K562 (cell line): Measurements from ENCODE around the gene HS3ST3A1. TPM values are rescaled to one million over a fixed set of nuclear protein-coding genes. Genes with fewer than 3 reads are reported as not detected.

Source experiments
- GTF3C2 ChIP-seq: IDR thresholded peaks from 3 replicates; pipeline ENCODE4 v1.6.1; 2011; ENCODE audit warnings: borderline replicate concordance, mild to moderate bottlenecking, moderate library complexity; ENCODE audit not compliant: insufficient read length; ENCODE audit errors: extremely low read depth
- HMGN3 ChIP-seq: IDR thresholded peaks from 2 replicates; pipeline ENCODE4 v1.6.1; 2011; ENCODE audit warnings: borderline replicate concordance, low read depth, mild to moderate bottlenecking, mixed read lengths, low read length; ENCODE audit not compliant: insufficient read length; ENCODE audit errors: extremely low read depth
- VEZF1 ChIP-seq: fragments of 200-800 bp; sonication (Bioruptor generic); IDR thresholded peaks from 2 replicates; pipeline ENCODE4 v1.6.1; 2017; ENCODE audit warnings: missing genetic modification characterization, missing compliant biosample characterization
- ZNF76 ChIP-seq: fragments of 250-450 bp; sonication (Bioruptor Pico); IDR thresholded peaks from 2 replicates; pipeline ENCODE4 v1.4.0; 2020; ENCODE audit warnings: mild to moderate bottlenecking, moderate library complexity, borderline replicate concordance
- polyA plus RNA-seq, 8 experiments: library from polyadenylated mRNA; depleted of rRNA in 4 of 8; stranded (reverse) in 5 of 8; unstranded in 3 of 8; fragments of >200 nt; fragmentation: Nextera tagmentation in 2 of 8; fragmentation: Illumina TruSeq in 1 of 8; extraction: Ambion mirVana in 2 of 8; extraction: Trizol in 1 of 8; gene quantifications; 2 replicates each; pipeline versions ENCODE4 v1.2.1 to v1.2.3, GENCODE V29; 2011 to 2014; ENCODE audit warnings: inconsistent platforms in 1 of 8, missing spikeins in 1 of 8
- total RNA-seq, 7 experiments: library from RNA; depleted of rRNA in 6 of 7; stranded (reverse); fragments of >200 nt in 6 of 7; fragmentation: Illumina TruSeq in 2 of 7; extraction: Trizol in 2 of 7; gene quantifications; 2 replicates each; pipeline versions ENCODE4 v1.2.1 to v1.2.3, GENCODE V29; 2011 to 2021; ENCODE audit warnings: low replicate concordance in 1 of 7
- TF ChIP-seq, protein P1 (sequence below): IDR thresholded peaks from 2 replicates; pipeline ENCODE4 v1.6.1; 2011; ENCODE audit warnings: borderline replicate concordance, low read depth, mild to moderate bottlenecking, moderate library complexity, low read length; ENCODE audit not compliant: insufficient read depth, poor library complexity, severe bottlenecking
- TF ChIP-seq, protein P2 (sequence below): IDR thresholded peaks from 2 replicates; pipeline ENCODE4 v1.6.1; 2016; ENCODE audit warnings: missing genetic modification characterization, missing compliant biosample characterization

HS3ST3A1 gene
- total and polyA plus RNA-seq, 9 of the 15 experiments (the other 6 are each of a cell fraction or from before 2014, with no cell fraction given): 0.25 to 14.8 (median 2.3) TPM

DNA sequence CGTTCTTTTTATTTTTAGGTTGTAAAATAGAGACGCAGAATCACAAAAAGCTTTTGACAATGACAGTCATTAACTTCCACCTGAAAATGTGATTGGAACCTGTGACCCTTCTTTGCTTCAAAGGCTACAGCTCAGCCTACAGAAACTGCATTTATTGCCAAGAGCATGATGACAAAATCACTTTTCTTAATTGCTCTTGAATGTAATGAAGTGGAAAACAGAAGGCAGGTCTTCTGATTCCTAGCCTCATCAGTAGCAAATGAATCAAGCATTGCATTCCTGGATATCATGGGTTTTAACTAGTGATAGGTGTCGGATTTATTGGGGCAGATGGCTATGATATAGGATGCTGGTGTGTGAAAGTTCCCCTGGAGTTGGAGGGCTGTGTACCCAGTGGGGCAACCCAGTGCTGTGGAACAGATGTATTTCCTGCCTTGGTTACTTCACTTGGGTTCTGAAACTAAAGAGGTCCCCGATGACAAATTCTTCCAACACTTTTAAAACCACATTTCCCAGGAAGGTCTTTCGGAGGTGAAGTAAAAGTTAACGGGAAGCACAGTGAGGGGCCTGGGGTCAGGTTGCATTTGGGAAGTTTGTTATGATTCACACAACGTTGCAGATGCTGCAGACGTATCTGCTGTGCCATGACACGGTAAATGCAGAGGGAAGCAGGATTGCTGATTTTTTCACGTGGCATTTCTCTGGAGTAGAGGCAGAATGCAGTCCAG is 127.5 kb downstream of the HS3ST3A1 start (continued):
- TF ChIP-seq, protein P1, sequence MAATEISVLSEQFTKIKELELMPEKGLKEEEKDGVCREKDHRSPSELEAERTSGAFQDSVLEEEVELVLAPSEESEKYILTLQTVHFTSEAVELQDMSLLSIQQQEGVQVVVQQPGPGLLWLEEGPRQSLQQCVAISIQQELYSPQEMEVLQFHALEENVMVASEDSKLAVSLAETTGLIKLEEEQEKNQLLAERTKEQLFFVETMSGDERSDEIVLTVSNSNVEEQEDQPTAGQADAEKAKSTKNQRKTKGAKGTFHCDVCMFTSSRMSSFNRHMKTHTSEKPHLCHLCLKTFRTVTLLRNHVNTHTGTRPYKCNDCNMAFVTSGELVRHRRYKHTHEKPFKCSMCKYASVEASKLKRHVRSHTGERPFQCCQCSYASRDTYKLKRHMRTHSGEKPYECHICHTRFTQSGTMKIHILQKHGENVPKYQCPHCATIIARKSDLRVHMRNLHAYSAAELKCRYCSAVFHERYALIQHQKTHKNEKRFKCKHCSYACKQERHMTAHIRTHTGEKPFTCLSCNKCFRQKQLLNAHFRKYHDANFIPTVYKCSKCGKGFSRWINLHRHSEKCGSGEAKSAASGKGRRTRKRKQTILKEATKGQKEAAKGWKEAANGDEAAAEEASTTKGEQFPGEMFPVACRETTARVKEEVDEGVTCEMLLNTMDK: no peak
- TF ChIP-seq VEZF1 (CRISPR knock-in tag) (no peak), ZNF76 (no peak), HMGN3 (no peak), GTF3C2 (no peak)
- TF ChIP-seq, protein P2, sequence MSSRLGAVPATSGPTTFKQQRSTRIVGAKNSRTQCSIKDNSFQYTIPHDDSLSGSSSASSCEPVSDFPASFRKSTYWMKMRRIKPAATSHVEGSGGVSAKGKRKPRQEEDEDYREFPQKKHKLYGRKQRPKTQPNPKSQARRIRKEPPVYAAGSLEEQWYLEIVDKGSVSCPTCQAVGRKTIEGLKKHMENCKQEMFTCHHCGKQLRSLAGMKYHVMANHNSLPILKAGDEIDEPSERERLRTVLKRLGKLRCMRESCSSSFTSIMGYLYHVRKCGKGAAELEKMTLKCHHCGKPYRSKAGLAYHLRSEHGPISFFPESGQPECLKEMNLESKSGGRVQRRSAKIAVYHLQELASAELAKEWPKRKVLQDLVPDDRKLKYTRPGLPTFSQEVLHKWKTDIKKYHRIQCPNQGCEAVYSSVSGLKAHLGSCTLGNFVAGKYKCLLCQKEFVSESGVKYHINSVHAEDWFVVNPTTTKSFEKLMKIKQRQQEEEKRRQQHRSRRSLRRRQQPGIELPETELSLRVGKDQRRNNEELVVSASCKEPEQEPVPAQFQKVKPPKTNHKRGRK (tag): no peak
